NCI-H1417 treated with DMSO at 0.1 percent for 48 hours (cell line): ENCODE results near the gene SMIM35.
"Not testable (repeated sequence)": the region's sequence is repeated elsewhere in the genome, so short reads cannot be mapped to it uniquely, and the experiment has no call there.

ENCODE experiments used
- DNase-seq: peaks from one replicate; lab custom pipeline; 2025; lab: John Stamatoyannopoulos, UW

Gene SMIM35

DNA sequence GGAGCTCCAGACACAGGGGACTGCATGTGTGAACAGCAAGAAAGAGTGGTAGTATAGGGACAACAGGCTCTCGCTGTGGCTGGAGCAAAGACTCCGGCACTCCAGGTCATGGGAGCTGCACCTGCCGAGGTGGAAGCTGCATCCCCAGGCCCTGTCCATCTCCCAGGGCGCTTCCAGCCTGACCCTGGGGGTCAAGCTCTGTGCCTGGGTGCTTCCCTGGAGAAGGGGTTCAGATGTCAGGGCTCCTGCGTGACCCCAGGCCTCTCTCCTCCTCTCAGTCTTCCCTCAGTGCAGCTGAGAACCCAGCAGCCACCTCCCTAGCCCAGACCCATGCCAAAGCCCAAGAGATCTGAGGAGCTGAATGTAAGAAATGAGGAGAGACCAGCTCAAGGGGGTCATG, 6.5 kb downstream of the SMIM35 start:
- DNase-seq, result no peak

GRCh38 chr11:118079491-118079890, 7.3 kb downstream of the SMIM35 start:
- no peak for DNase-seq

GRCh38 chr11:118078911-118079411, 7.8 kb downstream of the SMIM35 start:
- DNase-seq, result no peak

DNA sequence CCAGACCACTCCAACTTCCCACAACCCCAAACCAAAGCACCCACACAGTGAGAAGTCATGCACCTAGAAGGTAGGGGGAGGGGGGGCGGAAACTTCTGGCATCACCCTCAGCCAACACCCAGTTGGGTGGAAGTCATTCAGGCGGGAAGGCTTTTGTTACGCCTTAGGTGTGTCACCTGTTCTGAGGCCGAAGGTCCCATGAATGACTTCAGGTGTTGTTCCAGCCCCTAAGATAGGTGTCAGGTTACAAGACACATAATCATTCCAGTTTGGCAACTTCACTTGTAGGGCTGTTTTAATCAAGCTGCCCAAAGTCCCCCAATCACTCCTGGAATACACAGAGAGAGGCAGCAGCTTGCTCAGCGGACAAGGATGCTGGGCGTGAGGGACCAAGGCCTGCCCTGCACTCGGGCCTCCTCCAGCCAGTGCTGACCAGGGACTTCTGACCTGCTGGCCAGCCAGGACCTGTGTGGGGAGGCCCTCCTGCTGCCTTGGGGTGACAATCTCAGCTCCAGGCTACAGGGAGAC, 9.9 kb downstream of the SMIM35 start, which contains the start of gene TMPRSS4:
TSS of gene TMPRSS4 (plus strand) at position 325 of the 528 bp plus-strand sequence. CDS start 225 bp downstream, outside the sequence.
- DNase-seq, result no peak

- no peak for DNase-seq
These were observed 12.0 kb downstream of the SMIM35 start for GRCh38 chr11:118074785-118075184.

- DNase-seq, result no peak
These were observed 12.6 kb downstream of the SMIM35 start for GRCh38 chr11:118074091-118074685.

DNA sequence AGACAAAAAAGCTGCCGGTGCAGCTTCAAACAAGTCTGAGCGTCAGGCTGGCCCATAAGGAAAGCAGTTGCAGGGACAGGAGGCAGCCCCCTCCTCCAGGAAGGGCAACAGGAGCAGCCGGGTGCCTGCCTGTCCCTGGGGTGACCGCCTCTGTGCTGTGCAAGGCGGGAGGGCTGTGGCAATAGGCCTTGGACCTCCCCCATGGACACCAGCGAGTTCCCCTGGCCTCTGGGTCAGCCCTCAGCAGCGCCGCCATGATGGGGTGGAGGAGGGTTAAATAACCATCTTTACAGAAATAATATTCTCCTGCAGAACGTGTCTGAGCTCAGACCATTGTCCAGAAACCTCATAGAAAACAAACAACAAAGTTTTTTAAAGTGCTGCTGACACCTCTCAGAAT, 13.2 kb downstream of the SMIM35 start:
- no peak for DNase-seq

DNA sequence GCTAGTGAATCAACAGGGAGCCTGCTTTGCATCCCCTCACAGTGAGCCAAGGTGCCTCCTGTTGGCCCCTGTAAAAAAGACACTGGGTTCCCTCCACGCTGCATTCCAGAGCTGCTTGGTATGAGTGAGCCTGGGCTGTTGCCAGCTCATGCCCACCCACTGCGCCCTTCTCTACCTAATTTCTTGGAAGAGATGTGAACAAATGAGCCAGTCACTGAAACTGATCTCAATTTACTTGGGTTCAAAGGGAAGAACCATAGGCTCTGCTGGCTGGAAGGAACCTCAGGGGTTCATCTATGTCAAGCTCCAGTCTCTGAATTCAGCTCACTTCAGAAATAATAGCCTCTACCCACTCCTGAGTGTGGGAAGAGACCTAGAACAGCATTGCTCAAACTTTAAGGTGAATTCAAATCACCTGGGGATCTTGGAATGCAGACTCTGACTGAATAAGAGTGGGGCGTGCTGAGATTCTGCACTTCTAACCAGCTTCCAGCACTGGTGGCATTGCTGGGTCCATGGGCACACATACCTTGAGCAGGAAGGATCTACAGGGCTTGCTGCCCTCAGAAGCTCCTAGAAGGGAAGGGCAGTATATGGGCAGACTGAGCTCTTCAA, 15.2 kb downstream of the SMIM35 start:
- DNase-seq, result no peak

DNA sequence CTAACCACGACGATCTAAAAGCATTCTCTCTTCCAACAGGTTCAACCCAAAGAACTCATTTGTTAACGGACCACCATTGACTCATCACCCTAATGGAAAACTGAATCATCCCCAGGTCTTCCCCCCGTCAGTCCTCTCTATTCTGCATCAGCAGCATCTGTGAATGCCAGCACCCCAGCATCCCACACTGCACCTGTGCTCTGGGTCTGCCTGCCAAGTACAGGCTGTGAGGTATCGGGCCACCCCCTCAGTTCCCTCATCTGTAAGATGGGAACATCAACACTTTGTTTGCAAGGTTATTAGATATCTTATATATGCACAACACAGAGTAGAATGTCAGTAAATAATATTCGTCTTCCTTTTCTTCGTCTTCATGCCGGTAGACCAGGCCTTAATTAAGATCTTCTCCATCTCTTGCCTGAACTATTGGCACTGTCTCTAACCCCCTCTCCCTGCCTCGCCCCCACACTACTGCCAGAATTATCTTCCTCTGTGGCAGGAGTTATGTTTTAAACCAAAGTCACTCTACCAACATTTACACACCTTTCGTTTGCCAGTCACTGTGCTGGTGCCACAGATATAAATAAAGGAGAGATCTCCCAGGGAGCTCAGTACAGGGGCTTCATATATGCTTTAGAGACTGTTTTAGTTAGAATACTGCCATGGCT, 17.7 kb downstream of the SMIM35 start:
- DNase-seq, result no peak

GRCh38 chr11:118068206-118068944, 18.4 kb downstream of the SMIM35 start:
- no peak for DNase-seq

- no peak for DNase-seq
These were observed 19.8 kb downstream of the SMIM35 start for GRCh38 chr11:118067006-118067405.

DNA sequence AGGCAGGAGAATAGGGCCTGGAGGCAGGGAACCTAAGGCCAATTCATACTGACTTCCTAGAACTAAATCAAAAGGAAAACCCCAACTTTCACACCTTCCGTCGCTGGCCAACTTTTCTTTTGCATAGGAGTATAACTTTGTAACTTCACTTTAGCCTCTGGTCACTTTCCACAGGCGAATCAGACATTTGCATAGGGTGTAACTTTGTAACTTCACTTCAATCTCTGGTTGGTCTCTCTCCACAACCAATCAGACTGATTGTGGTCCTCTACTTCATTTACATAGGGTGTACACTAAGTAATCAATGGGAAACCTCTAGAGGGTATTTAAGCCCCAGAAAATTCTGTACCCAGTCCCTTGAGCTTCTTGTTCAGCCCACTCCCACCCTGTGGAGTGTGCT, 21.4 kb downstream of the SMIM35 start:
- DNase-seq, result no peak

GRCh38 chr11:118064956-118065355, 21.8 kb downstream of the SMIM35 start:
- DNase-seq, result no peak

- not testable (repeated sequence) for DNase-seq
These were observed 24.1 kb downstream of the SMIM35 start for GRCh38 chr11:118062631-118063030.

DNA sequence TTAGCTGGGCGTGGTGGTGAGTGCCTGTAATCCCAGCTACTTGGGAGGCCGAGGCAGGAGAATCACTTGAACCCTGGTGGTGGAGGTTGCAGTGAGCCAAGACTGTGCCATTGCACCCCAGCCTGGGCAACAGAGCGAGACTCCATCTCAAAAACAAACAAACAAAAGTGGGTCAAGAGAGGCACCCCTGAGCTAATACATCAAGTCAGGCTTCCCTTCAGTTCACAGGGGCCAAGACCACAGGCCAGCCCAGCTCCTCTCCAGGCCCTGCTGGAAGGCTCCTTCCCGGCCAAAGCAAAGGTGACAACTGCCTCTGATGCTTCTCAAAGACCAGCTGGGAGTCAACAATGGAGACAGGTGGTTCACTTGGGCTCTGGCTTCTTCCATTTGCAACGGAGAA, 24.6 kb downstream of the SMIM35 start:
- not testable (repeated sequence) for DNase-seq

DNA sequence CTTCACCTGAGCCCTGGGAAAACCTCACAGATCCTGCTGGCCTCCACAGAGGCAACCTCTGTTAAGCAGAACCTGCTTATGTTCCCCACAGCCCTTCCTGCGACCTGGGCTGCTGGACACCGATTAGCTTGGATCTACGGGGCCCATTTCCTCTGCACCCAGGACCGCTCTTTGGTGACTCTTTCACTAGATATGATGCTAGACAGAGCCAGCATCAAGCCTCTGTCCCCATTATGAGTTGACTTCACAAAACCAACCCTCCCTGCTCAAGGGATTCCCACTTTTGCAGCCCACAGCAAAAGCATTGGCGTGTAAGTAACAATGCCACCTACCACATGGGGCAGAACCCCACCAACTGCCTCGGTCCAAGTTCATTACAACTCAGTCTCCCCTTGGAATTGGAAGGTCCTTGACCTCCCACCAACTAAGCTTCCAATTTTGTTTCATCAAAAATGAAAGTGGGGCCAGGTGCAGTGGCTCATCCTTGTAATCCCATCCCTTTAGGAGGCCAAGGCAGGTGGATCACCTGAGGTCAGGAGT, 25.1 kb downstream of the SMIM35 start:
- DNase-seq, result no peak

DNA sequence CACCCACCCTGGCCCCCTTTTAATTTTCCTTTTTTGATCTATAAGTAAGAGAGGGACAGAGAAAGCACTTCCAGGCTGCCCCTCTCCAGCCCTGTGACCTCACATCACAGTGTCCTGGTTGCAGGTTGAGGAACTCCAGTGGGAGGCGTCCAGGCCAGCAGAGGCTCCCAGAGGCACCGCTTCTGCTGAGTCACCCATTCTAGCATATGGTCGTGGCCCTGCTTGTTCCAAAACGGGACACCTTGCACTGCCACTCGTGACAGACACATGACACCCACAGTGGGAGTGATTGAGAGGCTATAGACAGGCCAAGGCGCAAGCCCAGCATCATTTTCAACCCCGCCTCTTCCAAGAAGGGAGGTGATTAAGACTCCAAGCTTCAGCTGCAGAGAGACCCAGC, 25.9 kb downstream of the SMIM35 start:
- DNase-seq, result no peak

DNA sequence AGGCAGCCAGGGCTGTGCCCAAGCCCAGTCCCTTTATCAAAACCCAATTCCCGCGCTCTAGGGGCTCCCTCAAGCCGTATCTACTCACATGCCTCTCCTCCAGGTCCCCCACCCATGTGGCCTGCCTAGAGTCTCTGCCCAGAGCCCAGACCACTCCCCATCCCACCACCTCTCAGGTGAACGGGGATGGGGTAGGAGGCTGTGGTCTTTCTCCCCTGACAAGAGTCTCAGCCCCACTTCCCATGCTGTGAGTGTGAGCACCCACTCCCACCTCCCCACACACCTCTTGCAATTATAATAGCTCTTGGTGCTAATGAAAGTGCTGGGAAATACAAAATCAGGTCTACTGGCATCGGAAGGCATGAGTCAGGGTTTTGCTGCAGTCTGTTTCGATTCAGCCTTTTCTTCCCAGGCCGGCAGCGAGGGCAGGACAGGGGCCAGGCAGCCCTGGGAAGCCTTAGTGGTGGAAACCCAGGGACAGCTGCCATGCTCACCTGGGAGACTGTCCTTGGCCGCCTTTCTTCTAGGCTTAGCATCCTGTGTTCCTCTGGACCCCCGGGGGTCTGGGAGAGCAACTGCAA, 26.6 kb downstream of the SMIM35 start:
- DNase-seq, result no peak

DNA sequence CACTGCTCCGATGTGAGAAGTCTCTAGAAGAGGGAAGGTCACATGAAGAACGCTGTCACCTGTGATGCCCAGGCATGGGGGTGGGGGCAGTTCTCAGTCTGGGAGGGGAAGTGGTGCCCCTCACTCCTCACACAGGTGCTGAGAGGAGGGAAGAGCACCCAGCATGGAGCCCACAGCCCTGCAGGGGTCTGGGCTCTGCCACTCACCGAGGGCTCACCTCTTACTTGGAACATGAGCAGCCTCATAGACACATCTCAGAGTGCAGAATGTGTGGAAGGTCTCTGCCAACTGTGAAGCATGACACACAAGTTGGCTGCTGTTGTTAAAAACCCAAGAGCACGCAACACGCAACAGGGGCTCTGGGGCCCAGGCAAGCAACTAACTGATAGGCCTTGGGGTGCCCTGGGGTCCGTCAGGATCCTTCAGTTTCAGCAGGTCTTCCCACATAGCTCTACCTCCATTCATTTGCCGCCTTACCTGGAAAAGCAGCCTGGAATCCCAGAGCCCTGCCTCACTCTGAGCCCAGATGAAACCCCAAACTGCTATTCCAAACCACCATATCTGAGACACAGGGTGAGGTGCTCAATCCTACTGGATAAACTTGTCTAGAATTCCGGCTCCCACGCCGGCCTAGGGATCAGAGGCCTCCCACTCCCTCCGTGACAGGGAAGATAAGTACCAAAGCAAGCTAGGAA, 27.4 kb downstream of the SMIM35 start:
- DNase-seq, result no peak

DNA sequence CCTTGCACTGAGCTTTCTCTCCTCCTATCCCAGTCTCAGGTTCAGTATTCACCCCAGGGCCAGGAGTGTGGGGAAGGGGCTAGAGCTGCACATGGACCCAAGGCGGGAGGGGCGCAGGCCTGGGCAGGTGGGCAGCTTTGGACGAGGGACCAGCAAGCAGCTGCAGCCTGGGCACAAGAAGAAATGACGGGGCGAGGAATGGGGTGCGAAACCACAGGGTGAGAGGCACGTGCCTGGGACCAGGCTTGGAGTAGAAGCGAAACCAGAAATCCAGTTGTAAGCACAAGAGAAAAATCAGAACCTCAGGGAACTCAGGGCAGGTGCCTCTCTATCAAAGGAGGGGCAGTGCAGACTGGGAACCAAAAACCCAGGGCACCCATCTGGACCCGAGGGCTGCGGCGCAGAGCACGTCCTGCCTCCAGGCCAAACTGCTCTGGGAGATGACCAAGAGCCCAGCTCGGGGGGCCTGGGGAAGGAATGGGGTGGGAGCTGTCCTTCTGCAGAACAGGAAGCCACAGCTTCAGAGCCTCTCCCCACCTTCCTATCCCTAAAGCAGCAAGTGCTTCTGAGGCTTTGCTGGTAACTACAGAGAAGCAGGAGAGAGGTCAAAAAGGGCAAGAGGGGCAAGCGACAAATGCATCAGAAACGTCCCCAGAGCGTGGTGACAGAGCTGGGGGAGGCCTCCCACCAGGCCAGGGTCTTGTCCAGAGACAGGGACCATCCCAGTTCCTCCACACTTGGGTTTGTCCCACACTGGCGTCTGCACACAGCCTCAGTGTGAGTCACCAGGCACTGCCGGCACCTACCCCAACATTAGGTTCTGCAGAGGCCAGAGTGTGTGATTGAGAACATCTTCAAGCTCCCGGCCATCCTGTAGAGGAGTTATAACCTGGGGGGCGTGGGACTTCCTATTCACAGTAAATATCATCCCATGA, 28.2 kb downstream of the SMIM35 start:
- DNase-seq, result no peak
